ENCODE results near the gene AQP7.
"Not testable (repeated sequence)": the region's sequence is repeated elsewhere in the genome, so short reads cannot be mapped to it uniquely, and the experiment has no call there.

Gene AQP7

GRCh38 chr9:33395159-33395879 lies 7.0 kb downstream of the AQP7 start:
- DNase-seq (ENCODE audit: low spot score): not testable (repeated sequence)

GRCh38 chr9:33393986-33394385 lies 8.4 kb downstream of the AQP7 start:
- DNase-seq (ENCODE audit: low spot score): not testable (repeated sequence)

- no peak for DNase-seq (ENCODE audit: low spot score)
These were observed 8.8 kb downstream of the AQP7 start for GRCh38 chr9:33393581-33393980.

- not testable (repeated sequence) for DNase-seq (ENCODE audit: low spot score)
These were observed 9.8 kb downstream of the AQP7 start for GRCh38 chr9:33392591-33393021.

GRCh38 chr9:33391111-33391771 lies 11.1 kb downstream of the AQP7 start:
- not testable (repeated sequence) for DNase-seq (ENCODE audit: low spot score)

GRCh38 chr9:33388110-33388994 lies 14.0 kb downstream of the AQP7 start:
- no peak for DNase-seq (ENCODE audit: low spot score)

- DNase-seq (ENCODE audit: low spot score): not testable (repeated sequence)
These were observed 15.4 kb downstream of the AQP7 start for GRCh38 chr9:33386998-33387397.

GRCh38 chr9:33386641-33386996 lies 15.7 kb downstream of the AQP7 start:
- DNase-seq (ENCODE audit: low spot score): not testable (repeated sequence)

- not testable (repeated sequence) for DNase-seq (ENCODE audit: low spot score)
These were observed 16.3 kb downstream of the AQP7 start for GRCh38 chr9:33385979-33386640.

GRCh38 chr9:33385536-33385935 lies 16.8 kb downstream of the AQP7 start:
- not testable (repeated sequence) for DNase-seq (ENCODE audit: low spot score)

- DNase-seq (ENCODE audit: low spot score): not testable (repeated sequence)
These were observed 19.0 kb downstream of the AQP7 start for GRCh38 chr9:33383396-33383795.

GRCh38 chr9:33382397-33382796 lies 20.0 kb downstream of the AQP7 start:
- not testable (repeated sequence) for DNase-seq (ENCODE audit: low spot score)

- no peak for DNase-seq (ENCODE audit: low spot score)
These were observed 21.1 kb downstream of the AQP7 start for GRCh38 chr9:33381231-33381791.

- no peak for DNase-seq (ENCODE audit: low spot score)
These were observed 21.8 kb downstream of the AQP7 start for GRCh38 chr9:33380390-33381094.

GRCh38 chr9:33379666-33380389 lies 22.5 kb downstream of the AQP7 start:
- DNase-seq (ENCODE audit: low spot score): no peak

GRCh38 chr9:33378121-33378795 lies 24.1 kb downstream of the AQP7 start:
- DNase-seq (ENCODE audit: low spot score): no peak

GRCh38 chr9:33377089-33377715 lies 25.2 kb downstream of the AQP7 start:
- no peak for DNase-seq (ENCODE audit: low spot score)

GRCh38 chr9:33375841-33376321 lies 26.5 kb downstream of the AQP7 start:
- DNase-seq (ENCODE audit: low spot score): no peak

GRCh38 chr9:33375238-33375840 lies 27.0 kb downstream of the AQP7 start:
- no peak for DNase-seq (ENCODE audit: low spot score)
